K562 (cell line): ENCODE measurements around the gene ABHD16A. TPM values are rescaled to one million over a fixed set of nuclear protein-coding genes. Genes with fewer than 3 reads are reported as not detected.

Experiments used
- BRD4 ChIP-seq: fragments of 200-600 bp; sonication (generic); IDR thresholded peaks from 2 replicates; pipeline ENCODE4 v1.6.1; 2017; ENCODE audit warnings: inconsistent platforms
- EP400 ChIP-seq: fragments of 450-650 bp; IDR thresholded peaks from 2 replicates; pipeline ENCODE4 v1.6.1; 2017; ENCODE audit warnings: antibody characterized with exemption, mild to moderate bottlenecking, moderate library complexity
- FOXK1 ChIP-seq: sonication (generic); formaldehyde crosslinking; IDR thresholded peaks from 2 replicates; pipeline ENCODE4 v1.8.0; 2022; ENCODE audit warnings: missing genetic modification reagents, mild to moderate bottlenecking, borderline replicate concordance
- HBP1 ChIP-seq: fragments of 450-650 bp; formaldehyde crosslinking; IDR thresholded peaks from 2 replicates; pipeline ENCODE4 v1.4.0; 2022; ENCODE audit warnings: missing genetic modification characterization
- HIVEP1 ChIP-seq: fragments of 250-450 bp; sonication (Bioruptor Pico); IDR thresholded peaks from 2 replicates; pipeline ENCODE4 v1.4.0; 2020; ENCODE audit warnings: mild to moderate bottlenecking
- HNRNPLL ChIP-seq: fragments of 200-400 bp; formaldehyde crosslinking; IDR thresholded peaks from 2 replicates; pipeline ENCODE4 v1.6.1; 2017; ENCODE audit warnings: low read length, low read depth, mild to moderate bottlenecking; ENCODE audit not compliant: poor library complexity, severe bottlenecking
- MNT ChIP-seq, 2 experiments: fragments of 450-650 bp; conservative IDR thresholded peaks; 2 replicates each; pipeline ENCODE4 v1.6.1; 2017; ENCODE audit warnings: mild to moderate bottlenecking in 2 of 2, moderate library complexity in 2 of 2
- MYNN ChIP-seq, 2 experiments: sonication (generic); formaldehyde crosslinking in 1 of 2; IDR thresholded peaks; 2 replicates each; pipeline versions ENCODE4 v1.5.0 to v1.6.1; 2016 to 2020; ENCODE audit warnings: antibody characterized with exemption in 1 of 2, missing genetic modification reagents in 1 of 2
- NFIC ChIP-seq: fragments of 450-650 bp; IDR thresholded peaks from 2 replicates; pipeline ENCODE4 v1.6.1; 2017; ENCODE audit warnings: mild to moderate bottlenecking, inconsistent platforms
- PHF20 ChIP-seq: fragments of 450-650 bp; IDR thresholded peaks from 2 replicates; pipeline ENCODE4 v1.6.1; 2018; ENCODE audit not compliant: partially characterized antibody
- POLR2G ChIP-seq: fragments of 200-400 bp; formaldehyde crosslinking; IDR thresholded peaks from 2 replicates; pipeline ENCODE4 v1.6.1; 2017; ENCODE audit warnings: low read depth, mild to moderate bottlenecking, antibody characterized with exemption, low read length, moderate library complexity
- SMAD3 ChIP-seq: fragments of 450-650 bp; formaldehyde crosslinking; conservative IDR thresholded peaks from 2 replicates; pipeline ENCODE4 v1.4.0; 2020; ENCODE audit warnings: mild to moderate bottlenecking
- STAT6 ChIP-seq: sonication (generic); formaldehyde crosslinking; IDR thresholded peaks from 2 replicates; pipeline ENCODE4 v1.8.1; 2023; ENCODE audit warnings: mild to moderate bottlenecking, missing genetic modification reagents
- TAF1 ChIP-seq: IDR thresholded peaks from 2 replicates; pipeline ENCODE4 v1.6.1; 2011; ENCODE audit warnings: mild to moderate bottlenecking, low read length, moderate library complexity; ENCODE audit not compliant: insufficient read depth, control insufficient read depth, severe bottlenecking; ENCODE audit errors: extremely low read depth
- THAP7 ChIP-seq: fragments of 250-450 bp; sonication (Bioruptor Pico); IDR thresholded peaks from 2 replicates; pipeline ENCODE4 v1.5.0; 2021
- ZNF347 ChIP-seq: fragments of 450-650 bp; formaldehyde crosslinking; IDR thresholded peaks from 2 replicates; pipeline ENCODE4 v1.4.0; 2020; ENCODE audit warnings: low read depth, mild to moderate bottlenecking, moderate library complexity
- ZNF395 ChIP-seq: fragments of 200-800 bp; sonication (Bioruptor generic); IDR thresholded peaks from 2 replicates; pipeline ENCODE4 v1.6.1; 2017; ENCODE audit warnings: missing genetic modification characterization, missing compliant biosample characterization
- ZNF79 ChIP-seq: fragments of 250-450 bp; sonication (Bioruptor Pico); IDR thresholded peaks from 2 replicates; pipeline ENCODE4 v1.4.0; 2020; ENCODE audit warnings: low read depth, mild to moderate bottlenecking, moderate library complexity
- polyA plus RNA-seq, 8 experiments: library from polyadenylated mRNA; depleted of rRNA in 4 of 8; stranded (reverse) in 5 of 8; unstranded in 3 of 8; fragments of >200 nt; fragmentation: Nextera tagmentation in 2 of 8; fragmentation: Illumina TruSeq in 1 of 8; extraction: Ambion mirVana in 2 of 8; extraction: Trizol in 1 of 8; gene quantifications; 2 replicates each; pipeline versions ENCODE4 v1.2.1 to v1.2.3, GENCODE V29; 2011 to 2014; ENCODE audit warnings: inconsistent platforms in 1 of 8, missing spikeins in 1 of 8
- total RNA-seq, 7 experiments: library from RNA; depleted of rRNA in 6 of 7; stranded (reverse); fragments of >200 nt in 6 of 7; fragmentation: Illumina TruSeq in 2 of 7; extraction: Trizol in 2 of 7; gene quantifications; 2 replicates each; pipeline versions ENCODE4 v1.2.1 to v1.2.3, GENCODE V29; 2011 to 2021; ENCODE audit warnings: low replicate concordance in 1 of 7

Gene ABHD16A
- total and polyA plus RNA-seq, 9 of the 15 experiments (the other 6 are each of a cell fraction or from before 2014, with no cell fraction given): 25.8 to 120 (median 81.6) TPM

- TF ChIP-seq HBP1 (CRISPR knock-in tag) (peak; percentile 56; the same call in 1 of the 2 replicates), HNRNPLL (peak; percentile 96), SMAD3 (CRISPR knock-in tag) (peak; percentile 66; the same call in 1 of the 2 replicates), MYNN (IDR thresholded peaks at IDR 0.05) (no peak; the same call in 1 of the 2 replicates), MYNN (CRISPR knock-in tag; IDR thresholded peaks at IDR 0.05) (no peak), PHF20 (no peak), THAP7 (CRISPR knock-in tag) (no peak; the same call in 1 of the 2 replicates), BRD4 (peak; percentile 98; the same call in 1 of the 2 replicates), TAF1 (peak; percentile 96), FOXK1 (peak; percentile 98), ZNF79 (CRISPR knock-in tag) (0 out of 2 replicates have a peak, but pooled peaks have one; percentile 48), MNT (conservative IDR thresholded peaks at IDR 0.05) (no peak), ZNF347 (CRISPR knock-in tag) (peak; percentile 73; the same call in 1 of the 2 replicates), STAT6 (CRISPR knock-in tag) (peak; percentile 6; the same call in 1 of the 2 replicates), ZNF395 (no peak), POLR2G (peak; percentile 66), EP400 (no peak), NFIC (no peak), HIVEP1 (no peak)
Measured at GRCh38 chr6:31652925-31653724, 50.0 kb downstream of the ABHD16A start (continued).
